ENCODE results near the gene COL5A1.
A peak's percentile ranks its signal among the peaks of the same experiment; 100 is the strongest.

The COL5A1 gene

DNA sequence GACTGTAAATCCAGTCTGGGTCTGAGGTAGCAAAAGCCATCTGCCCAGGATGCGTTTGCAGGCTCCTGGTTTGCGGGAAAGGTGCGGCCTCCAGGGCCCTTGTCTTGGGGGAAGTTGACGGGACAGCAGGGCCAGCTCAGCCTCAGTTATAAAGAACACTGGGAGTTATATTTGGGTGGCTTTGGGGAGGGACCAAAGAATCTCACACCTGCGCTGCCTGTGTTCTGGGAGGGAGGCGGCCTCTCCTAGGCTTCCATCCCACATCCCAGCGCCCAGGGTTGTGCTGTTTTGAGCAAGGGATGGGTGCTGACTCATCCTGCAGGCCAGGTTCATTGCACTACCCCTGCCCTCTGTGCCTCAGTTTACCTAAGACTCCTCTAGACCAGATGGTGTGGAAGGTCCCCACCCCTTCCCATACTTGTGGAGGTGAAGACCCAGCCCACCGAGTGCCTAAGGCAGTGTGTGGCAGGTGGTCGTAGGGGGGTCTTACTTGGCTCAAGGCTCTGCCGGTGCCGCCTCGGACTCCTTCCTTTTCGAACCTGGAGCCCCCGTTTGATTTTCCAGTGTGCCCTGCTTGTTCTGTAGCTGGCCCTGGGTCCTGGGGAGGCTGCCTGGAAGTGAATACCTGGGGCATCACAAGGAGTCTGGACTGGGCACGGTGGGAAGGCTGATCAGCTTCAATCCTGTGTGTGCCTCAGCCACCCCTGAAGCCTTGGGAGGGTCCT, 199.7 kb downstream of the COL5A1 start:
- Histone ChIP-seq H3K4me1 (ENCODE audit: control insufficient read depth, insufficient read depth, low read depth, low read length) (peaks cover 7% of the 10 kb centered on the region), H3K23ac (ENCODE audit: low read length in 2 of 2) (no peak overlapping the region), H3K27me3 (ENCODE audit: control insufficient read depth in 1 of 2, insufficient read depth in 1 of 2, low read length in 2 of 2) (no peaks in the 10 kb centered on the region), H3K79me1 (replicated peaks; ENCODE audit: low read length, poor library complexity, severe bottlenecking) (peaks cover 15% of the 10 kb centered on the region), H3K14ac (ENCODE audit: low read length in 2 of 2) (no peak overlapping the region), H3K9me3 (ENCODE audit: control insufficient read depth, low read length) (no peaks in the 10 kb centered on the region), H2BK12ac (ENCODE audit: low read length in 2 of 2) (no peak overlapping the region), H2AK5ac (ENCODE audit: low read length, severe bottlenecking) (no peak overlapping the region), H3K4ac (ENCODE audit: low read depth in 1 of 2, low read length in 2 of 2) (no peak overlapping the region), H3K9ac (ENCODE audit: low read length) (no peak overlapping the region), H3K27ac (ENCODE audit: low read length, poor library complexity, severe bottlenecking) (no peak overlapping the region), H4K91ac (ENCODE audit: low read length) (peak overlapping the region; percentile 28), H2BK5ac (ENCODE audit: low read depth, low read length, poor library complexity, severe bottlenecking) (no peak overlapping the region), H3K4me2 (ENCODE audit: low read length, poor library complexity, severe bottlenecking) (no peak overlapping the region), H4K8ac (ENCODE audit: low read length) (peak overlapping the region; percentile 56), H2BK120ac (ENCODE audit: low read depth, low read length) (no peak overlapping the region), H3K4me3 (ENCODE audit: insufficient read depth in 1 of 2, low read depth in 1 of 2, low read length in 2 of 2) (no peak overlapping the region), H2AFZ (ENCODE audit: low read depth, low read length) (no peak overlapping the region), H3K36me3 (ENCODE audit: control insufficient read depth in 1 of 2, insufficient read depth in 2 of 2, low read depth in 1 of 2, low read length in 2 of 2) (peaks cover 84 to 94% of the 10 kb centered on the region in 2 experiments), H2BK15ac (ENCODE audit: low read depth, poor library complexity, severe bottlenecking) (no peak overlapping the region), H3K18ac (ENCODE audit: low read depth in 1 of 2, low read length in 2 of 2) (no peak overlapping the region)
- WGBS, result 98% methylated on average over 13 of the region's 15 CpGs
- DNase-seq, result no peak

DNA sequence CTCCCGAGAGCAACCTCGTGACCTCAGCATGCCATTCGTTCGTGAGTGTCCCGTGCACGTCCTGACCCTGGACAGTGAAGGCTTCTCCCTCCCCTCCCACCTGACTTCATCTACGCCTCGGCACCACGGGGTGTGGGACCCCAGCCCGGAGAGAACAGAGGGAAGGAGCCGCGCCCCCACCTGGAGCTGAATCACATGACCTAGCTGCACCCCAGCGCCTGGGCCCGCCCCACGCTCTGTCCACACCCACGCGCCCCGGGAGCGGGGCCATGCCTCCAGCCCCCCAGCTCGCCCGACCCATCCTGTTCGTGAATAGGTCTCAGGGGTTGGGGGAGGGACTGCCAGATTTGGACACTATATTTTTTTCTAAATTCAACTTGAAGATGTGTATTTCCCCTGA, 200.7 kb downstream of the COL5A1 start:
- H3K4me1 ChIP-seq (ENCODE audit: control insufficient read depth, insufficient read depth, low read depth, low read length), result peaks cover 7% of the 10 kb centered on the region
- no peak overlapping the region for H3K9ac ChIP-seq (ENCODE audit: low read length)
- no peak overlapping the region for H2AK5ac ChIP-seq (ENCODE audit: low read length, severe bottlenecking)

DNA sequence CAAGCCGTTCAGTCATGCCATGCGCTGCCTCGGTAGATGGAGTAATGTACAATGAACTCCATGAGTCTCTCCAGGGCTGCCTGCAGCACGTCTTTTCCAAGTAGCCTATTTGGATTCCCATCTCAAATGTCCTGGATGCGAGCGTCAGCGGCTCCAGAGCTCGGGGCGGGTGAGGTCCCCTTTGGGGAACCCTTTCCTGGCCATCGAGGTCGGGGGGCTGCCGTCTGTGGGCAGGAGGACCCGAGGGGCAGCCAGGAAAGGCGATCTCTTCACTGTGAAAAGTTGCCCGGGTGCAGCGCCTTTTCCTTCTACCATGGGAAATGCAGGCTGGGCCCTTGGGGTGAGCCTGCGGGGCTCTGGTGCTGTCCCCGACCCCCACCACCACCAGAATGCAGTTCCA, 202.1 kb downstream of the COL5A1 start:
- Histone ChIP-seq H3K4ac (ENCODE audit: low read depth in 1 of 2, low read length in 2 of 2) (no peak overlapping the region), H3K14ac (ENCODE audit: low read length in 2 of 2) (no peak overlapping the region), H2BK5ac (ENCODE audit: low read depth, low read length, poor library complexity, severe bottlenecking) (no peak overlapping the region), H3K9me3 (ENCODE audit: control insufficient read depth, low read length) (no peaks in the 10 kb centered on the region), H3K27me3 (ENCODE audit: control insufficient read depth in 1 of 2, insufficient read depth in 1 of 2, low read length in 2 of 2) (no peaks in the 10 kb centered on the region), H2AK5ac (ENCODE audit: low read length, severe bottlenecking) (no peak overlapping the region), H3K27ac (ENCODE audit: low read length, poor library complexity, severe bottlenecking) (no peak overlapping the region), H3K36me3 (ENCODE audit: control insufficient read depth in 1 of 2, insufficient read depth in 2 of 2, low read depth in 1 of 2, low read length in 2 of 2) (peaks cover 60 to 74% of the 10 kb centered on the region in 2 experiments), H2BK15ac (ENCODE audit: low read depth, poor library complexity, severe bottlenecking) (no peak overlapping the region), H3K18ac (ENCODE audit: low read depth in 1 of 2, low read length in 2 of 2) (no peak overlapping the region), H3K4me1 (ENCODE audit: control insufficient read depth, insufficient read depth, low read depth, low read length) (peaks cover 5% of the 10 kb centered on the region), H3K23ac (ENCODE audit: low read length in 2 of 2) (no peak overlapping the region), H4K8ac (ENCODE audit: low read length) (no peak overlapping the region), H2AFZ (ENCODE audit: low read depth, low read length) (no peak overlapping the region), H4K91ac (ENCODE audit: low read length) (no peak overlapping the region), H3K4me3 (ENCODE audit: insufficient read depth in 1 of 2, low read depth in 1 of 2, low read length in 2 of 2) (no peak overlapping the region), H3K9ac (ENCODE audit: low read length) (no peak overlapping the region), H2BK120ac (ENCODE audit: low read depth, low read length) (no peak overlapping the region), H2BK12ac (ENCODE audit: low read length in 2 of 2) (no peak overlapping the region), H3K4me2 (ENCODE audit: low read length, poor library complexity, severe bottlenecking) (no peak overlapping the region), H3K79me1 (replicated peaks; ENCODE audit: low read length, poor library complexity, severe bottlenecking) (peaks cover 14% of the 10 kb centered on the region)
- 97% methylated on average over 18 of the region's 18 CpGs for WGBS
- no peak for DNase-seq

More for the DNA sequence above, 200.7 kb downstream of the COL5A1 start:
- DNase-seq, result no peak
- Histone ChIP-seq H2BK12ac (ENCODE audit: low read length in 2 of 2) (no peak overlapping the region), H3K36me3 (ENCODE audit: control insufficient read depth in 1 of 2, insufficient read depth in 2 of 2, low read depth in 1 of 2, low read length in 2 of 2) (peaks cover 74 to 87% of the 10 kb centered on the region in 2 experiments), H2AFZ (ENCODE audit: low read depth, low read length) (no peak overlapping the region), H3K23ac (ENCODE audit: low read length in 2 of 2) (no peak overlapping the region), H3K79me1 (replicated peaks; ENCODE audit: low read length, poor library complexity, severe bottlenecking) (peaks cover 15% of the 10 kb centered on the region), H3K14ac (ENCODE audit: low read length in 2 of 2) (no peak overlapping the region), H3K9me3 (ENCODE audit: control insufficient read depth, low read length) (no peaks in the 10 kb centered on the region), H2BK15ac (ENCODE audit: low read depth, poor library complexity, severe bottlenecking) (no peak overlapping the region), H3K27me3 (ENCODE audit: control insufficient read depth in 1 of 2, insufficient read depth in 1 of 2, low read length in 2 of 2) (no peaks in the 10 kb centered on the region), H3K27ac (ENCODE audit: low read length, poor library complexity, severe bottlenecking) (no peak overlapping the region), H3K18ac (ENCODE audit: low read depth in 1 of 2, low read length in 2 of 2) (no peak overlapping the region), H3K4me2 (ENCODE audit: low read length, poor library complexity, severe bottlenecking) (no peak overlapping the region), H4K91ac (ENCODE audit: low read length) (no peak overlapping the region), H2BK120ac (ENCODE audit: low read depth, low read length) (no peak overlapping the region), H3K4me3 (ENCODE audit: insufficient read depth in 1 of 2, low read depth in 1 of 2, low read length in 2 of 2) (no peak overlapping the region), H3K4ac (ENCODE audit: low read depth in 1 of 2, low read length in 2 of 2) (no peak overlapping the region), H4K8ac (ENCODE audit: low read length) (no peak overlapping the region), H2BK5ac (ENCODE audit: low read depth, low read length, poor library complexity, severe bottlenecking) (no peak overlapping the region)
- 94% methylated on average over 20 of the region's 22 CpGs for WGBS

DNA sequence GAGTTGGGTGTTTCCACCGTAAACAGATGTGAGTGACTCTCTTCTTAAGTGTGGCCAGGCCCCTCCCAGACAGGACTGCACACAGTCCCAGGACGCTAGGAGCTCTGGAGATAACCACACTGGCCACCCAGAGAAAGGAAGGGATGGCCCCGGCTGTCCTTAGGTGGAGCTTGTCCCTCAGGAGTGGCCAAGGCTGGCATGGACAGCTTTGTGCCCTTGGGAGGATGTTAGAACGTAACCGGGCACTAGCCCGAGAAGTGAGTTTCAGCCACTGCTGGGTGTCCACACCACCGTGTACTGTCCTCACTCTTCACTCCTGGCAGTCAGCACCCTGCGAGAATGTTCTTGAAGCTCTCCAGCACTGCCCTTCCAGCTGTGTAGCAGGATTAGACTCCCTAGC, 203.2 kb downstream of the COL5A1 start:
- no peak overlapping the region for H2BK120ac ChIP-seq (ENCODE audit: low read depth, low read length)
- peaks cover 12% of the 10 kb centered on the region for H3K79me1 ChIP-seq (replicated peaks; ENCODE audit: low read length, poor library complexity, severe bottlenecking)
- no peak overlapping the region for H2BK15ac ChIP-seq (ENCODE audit: low read depth, poor library complexity, severe bottlenecking)
- no peak overlapping the region for H3K27ac ChIP-seq (ENCODE audit: low read length, poor library complexity, severe bottlenecking)
- WGBS, result 94% methylated on average over 8 of the region's 8 CpGs
- no peak overlapping the region for H3K9ac ChIP-seq (ENCODE audit: low read length)
- no peak overlapping the region for H2AFZ ChIP-seq (ENCODE audit: low read depth, low read length)
- H4K91ac ChIP-seq (ENCODE audit: low read length), result peak overlapping the region; percentile 45
- no peaks in the 10 kb centered on the region for H3K27me3 ChIP-seq (ENCODE audit: control insufficient read depth in 1 of 2, insufficient read depth in 1 of 2, low read length in 2 of 2)
- peaks cover 53 to 63% of the 10 kb centered on the region in 2 experiments for H3K36me3 ChIP-seq (ENCODE audit: control insufficient read depth in 1 of 2, insufficient read depth in 2 of 2, low read depth in 1 of 2, low read length in 2 of 2)
- H2AK5ac ChIP-seq (ENCODE audit: low read length, severe bottlenecking), result no peak overlapping the region
- DNase-seq, result no peak
- no peak overlapping the region for H3K4me2 ChIP-seq (ENCODE audit: low read length, poor library complexity, severe bottlenecking)
- peaks cover 5% of the 10 kb centered on the region for H3K4me1 ChIP-seq (ENCODE audit: control insufficient read depth, insufficient read depth, low read depth, low read length)
- no peak overlapping the region for H2BK5ac ChIP-seq (ENCODE audit: low read depth, low read length, poor library complexity, severe bottlenecking)
- peak overlapping the region in 1 of 2 experiments; percentile 19 for H2BK12ac ChIP-seq (ENCODE audit: low read length in 2 of 2)
- no peak overlapping the region for H3K23ac ChIP-seq (ENCODE audit: low read length in 2 of 2)
- no peak overlapping the region for H3K18ac ChIP-seq (ENCODE audit: low read depth in 1 of 2, low read length in 2 of 2)
- H4K8ac ChIP-seq (ENCODE audit: low read length), result no peak overlapping the region
- H3K9me3 ChIP-seq (ENCODE audit: control insufficient read depth, low read length), result no peaks in the 10 kb centered on the region
- H3K14ac ChIP-seq (ENCODE audit: low read length in 2 of 2), result no peak overlapping the region
- H3K4ac ChIP-seq (ENCODE audit: low read depth in 1 of 2, low read length in 2 of 2), result no peak overlapping the region
- H3K4me3 ChIP-seq (ENCODE audit: insufficient read depth in 1 of 2, low read depth in 1 of 2, low read length in 2 of 2), result no peak overlapping the region

Measured in mesenchymal stem cell (in vitro differentiated cells and primary cell).